Activated naive CD4-positive, alpha-beta T cell treated with anti-CD3 and anti-CD28 coated beads, Interleukin-2, amount 10 ng/mL, durations not matched to agents 7 days and 5 days (primary cell): ENCODE results near the gene CYTIP.

Experiments used
- CTCF ChIA-PET: fragments of 350-600 bp; sonication (Branson Sonifier 250); formaldehyde crosslinking; loops from one replicate; lab custom pipeline; 2021; ENCODE audit warnings: antibody characterized with exemption; lab: Charles Lee
- DNase-seq: peaks from one replicate; pipeline ENCODE4 v3.0.0-alpha.2; 2020
- H3K27ac Mint-ChIP-seq: one replicate; pipeline ENCODE4 v1.8.0; 2021; ENCODE audit warnings: mild to moderate bottlenecking, moderate library complexity, mixed read lengths
- H3K27me3 Mint-ChIP-seq: one replicate; pipeline ENCODE4 v1.8.0; 2021; ENCODE audit warnings: mild to moderate bottlenecking, mixed read lengths
- H3K36me3 Mint-ChIP-seq: one replicate; pipeline ENCODE4 v1.8.0; 2021; ENCODE audit warnings: mixed read lengths
- H3K4me1 Mint-ChIP-seq: one replicate; pipeline ENCODE4 v1.8.0; 2021; ENCODE audit warnings: mixed read lengths
- H3K4me3 Mint-ChIP-seq: one replicate; pipeline ENCODE4 v1.8.0; 2021; ENCODE audit warnings: mild to moderate bottlenecking, moderate library complexity, mixed read lengths
- H3K9me3 Mint-ChIP-seq: one replicate; pipeline ENCODE4 v1.8.0; 2021; ENCODE audit warnings: mixed read lengths

CYTIP gene

GRCh38 chr2:157443795-157444640 lies at the start of gene CYTIP:
Gene CYTIP, minus strand, starts transcription at chr2:157444089. Its CDS starts 69 bp downstream, at chr2:157444020.
- H3K27ac Mint-ChIP-seq = peak within 1 kb of the TSS; percentile 99
- no peaks in the 10 kb centered on the region for H3K9me3 Mint-ChIP-seq
- H3K27me3 Mint-ChIP-seq = no peaks in the 10 kb centered on the region
- CTCF ChIA-PET = interaction anchor here (0.7 to 2.1 kb wide), 11 partner anchors 10 to 117 kb away, joined by 3 to 8 read pairs (median 5); no protein-coding TSS in a partner anchor
- peak within 1 kb of the TSS; percentile 97 for H3K4me3 Mint-ChIP-seq
- peaks cover 44% of the 10 kb centered on the region for H3K4me1 Mint-ChIP-seq
- peaks cover 46% of the 10 kb centered on the region for H3K36me3 Mint-ChIP-seq
- peak; percentile 80 for DNase-seq

- H3K27ac Mint-ChIP-seq = no peak overlapping the region
- no peaks in the 10 kb centered on the region for H3K27me3 Mint-ChIP-seq
- H3K36me3 Mint-ChIP-seq = no peaks in the 10 kb centered on the region
- DNase-seq = peak; percentile 83
- no peak overlapping the region for H3K4me3 Mint-ChIP-seq
- CTCF ChIA-PET = interaction anchor here (0.6 to 6.8 kb wide), 28 partner anchors 11 to 519 kb away, joined by 3 to 76 read pairs (median 5); partner anchors contain the start of genes ACVR1 and ERMN
- H3K9me3 Mint-ChIP-seq = no peaks in the 10 kb centered on the region
- peaks cover 62% of the 10 kb centered on the region for H3K4me1 Mint-ChIP-seq
These were observed 48.4 kb upstream of the CYTIP start for GRCh38 chr2:157492189-157492773.

- Mint-ChIP-seq H3K4me1 (peaks cover 83% of the 10 kb centered on the region), H3K27ac (no peak overlapping the region), H3K4me3 (no peak overlapping the region), H3K9me3 (no peaks in the 10 kb centered on the region), H3K27me3 (no peaks in the 10 kb centered on the region), H3K36me3 (no peaks in the 10 kb centered on the region)
- CTCF ChIA-PET = interaction anchor here (0.6 to 6.8 kb wide), 8 partner anchors 9 to 187 kb away, joined by 3 to 76 read pairs (median 15); partner anchors contain the start of gene ERMN
- DNase-seq = no peak
These were observed 46.1 kb upstream of the CYTIP start for GRCh38 chr2:157489983-157490382.

- Mint-ChIP-seq H3K27ac (no peak overlapping the region), H3K27me3 (no peaks in the 10 kb centered on the region), H3K4me1 (peaks cover 82% of the 10 kb centered on the region), H3K4me3 (no peak overlapping the region), H3K36me3 (no peaks in the 10 kb centered on the region), H3K9me3 (no peaks in the 10 kb centered on the region)
- no peak for DNase-seq
- CTCF ChIA-PET = interaction anchor here (0.5 to 6.8 kb wide), 8 partner anchors 8 to 520 kb away, joined by 3 to 76 read pairs (median 16); partner anchors contain the start of gene ERMN
These were observed 45.0 kb upstream of the CYTIP start for GRCh38 chr2:157488877-157489276.

- Mint-ChIP-seq H3K9me3 (no peaks in the 10 kb centered on the region), H3K4me1 (peaks cover 77% of the 10 kb centered on the region), H3K27me3 (no peaks in the 10 kb centered on the region), H3K4me3 (peak overlapping the region; percentile 18), H3K36me3 (no peaks in the 10 kb centered on the region), H3K27ac (peak overlapping the region; percentile 66)
- CTCF ChIA-PET = interaction anchor here (0.6 to 1.3 kb wide), 4 partner anchors 18 to 522 kb away, joined by 3 read pairs; no protein-coding TSS in a partner anchor
- DNase-seq = no peak
These were observed 43.9 kb upstream of the CYTIP start for GRCh38 chr2:157487747-157488146.

GRCh38 chr2:157487271-157487610 lies 43.4 kb upstream of the CYTIP start:
- Mint-ChIP-seq H3K4me1 (peaks cover 77% of the 10 kb centered on the region), H3K27ac (peak overlapping the region; percentile 17), H3K36me3 (peaks cover 4% of the 10 kb centered on the region), H3K27me3 (no peaks in the 10 kb centered on the region), H3K9me3 (no peaks in the 10 kb centered on the region), H3K4me3 (peak overlapping the region; percentile 18)
- DNase-seq = no peak
- CTCF ChIA-PET = interaction anchor here (1.3 kb wide), 1 partner anchor 17 kb away, joined by 3 read pairs; no protein-coding TSS in a partner anchor

- Mint-ChIP-seq H3K4me1 (peaks cover 77% of the 10 kb centered on the region), H3K27me3 (no peaks in the 10 kb centered on the region), H3K4me3 (peak overlapping the region; percentile 18), H3K27ac (peak overlapping the region; percentile 69), H3K36me3 (peaks cover 4% of the 10 kb centered on the region), H3K9me3 (no peaks in the 10 kb centered on the region)
- no peak for DNase-seq
- CTCF ChIA-PET = interaction anchor here (0.9 kb wide), 2 partner anchors 33 to 157 kb away, joined by 3 to 4 read pairs; no protein-coding TSS in a partner anchor
These were observed 42.8 kb upstream of the CYTIP start for GRCh38 chr2:157486596-157487270.

- DNase-seq = peak; percentile 48
- peaks cover 29% of the 10 kb centered on the region for H3K36me3 Mint-ChIP-seq
- H3K9me3 Mint-ChIP-seq = peaks cover 8% of the 10 kb centered on the region
- H3K27ac Mint-ChIP-seq = peak overlapping the region; percentile 93
- CTCF ChIA-PET = interaction anchor here (1.0 to 5.3 kb wide), 4 partner anchors 10 to 153 kb away, joined by 3 to 38 read pairs (median 5); no protein-coding TSS in a partner anchor
- no peaks in the 10 kb centered on the region for H3K27me3 Mint-ChIP-seq
- peaks cover 84% of the 10 kb centered on the region for H3K4me1 Mint-ChIP-seq
- peak overlapping the region; percentile 69 for H3K4me3 Mint-ChIP-seq
These were observed 36.5 kb upstream of the CYTIP start for GRCh38 chr2:157480182-157480961.

GRCh38 chr2:157479081-157480027 lies 35.5 kb upstream of the CYTIP start:
- peaks cover 29% of the 10 kb centered on the region for H3K36me3 Mint-ChIP-seq
- CTCF ChIA-PET = interaction anchor here (1.5 to 5.3 kb wide), 4 partner anchors 11 to 152 kb away, joined by 4 to 38 read pairs (median 10); no protein-coding TSS in a partner anchor
- peak overlapping the region; percentile 93 for H3K27ac Mint-ChIP-seq
- H3K4me3 Mint-ChIP-seq = peak overlapping the region; percentile 69
- peaks cover 87% of the 10 kb centered on the region for H3K4me1 Mint-ChIP-seq
- no peaks in the 10 kb centered on the region for H3K27me3 Mint-ChIP-seq
- peaks cover 8% of the 10 kb centered on the region for H3K9me3 Mint-ChIP-seq
- peak; percentile 46 for DNase-seq

GRCh38 chr2:157477919-157478318 lies 34.0 kb upstream of the CYTIP start:
- H3K27ac Mint-ChIP-seq = peak overlapping the region; percentile 93
- no peaks in the 10 kb centered on the region for H3K27me3 Mint-ChIP-seq
- H3K4me1 Mint-ChIP-seq = peaks cover 97% of the 10 kb centered on the region
- no peak for DNase-seq
- peaks cover 8% of the 10 kb centered on the region for H3K9me3 Mint-ChIP-seq
- H3K36me3 Mint-ChIP-seq = peaks cover 35% of the 10 kb centered on the region
- H3K4me3 Mint-ChIP-seq = no peak overlapping the region
- CTCF ChIA-PET = interaction anchor here (0.7 to 2.9 kb wide), 5 partner anchors 11 to 42 kb away, joined by 3 to 14 read pairs (median 4); partner anchors contain the start of gene CYTIP

GRCh38 chr2:157476953-157477709 lies 33.2 kb upstream of the CYTIP start:
- CTCF ChIA-PET = interaction anchor here (0.7 to 2.9 kb wide), 8 partner anchors 10 to 150 kb away, joined by 3 to 14 read pairs (median 4); partner anchors contain the start of gene CYTIP
- Mint-ChIP-seq H3K27ac (peak overlapping the region; percentile 93), H3K4me1 (peaks cover 95% of the 10 kb centered on the region), H3K27me3 (no peaks in the 10 kb centered on the region), H3K4me3 (peak overlapping the region; percentile 49), H3K36me3 (peaks cover 33% of the 10 kb centered on the region), H3K9me3 (peaks cover 8% of the 10 kb centered on the region)
- no peak for DNase-seq
